CD14-positive monocyte (primary cell): ENCODE results near the gene STARD10. TPM values are rescaled to one million over a fixed set of nuclear protein-coding genes. Genes with fewer than 3 reads are reported as not detected.

Source experiments
- DNase-seq, 3 donors: peaks; one replicate each; pipeline ENCODE4 v3.0.0-alpha.2; 2011 to 2022
- H2AFZ ChIP-seq: 2 replicates; pipeline ENCODE4 v1.6.0; 2012; ENCODE audit warnings: mild to moderate bottlenecking, low read depth, low read length, inconsistent platforms; ENCODE audit not compliant: insufficient read depth, poor library complexity, severe bottlenecking
- H3K27ac ChIP-seq, 2 donors: 1 replicate in 1 of 2; 2 replicates in 1 of 2; pipeline ENCODE4 v1.5.1; 2012 to 2013; ENCODE audit warnings: low read length in 2 of 2, control low read depth in 1 of 2, inconsistent platforms in 1 of 2, low read depth in 1 of 2, mild to moderate bottlenecking in 1 of 2
- H3K27me3 ChIP-seq, 2 donors: one replicate each; pipeline versions ENCODE4 v1.6.0 to v1.6.1; 2011 to 2013; ENCODE audit warnings: low read length in 2 of 2; ENCODE audit not compliant: control insufficient read depth in 2 of 2, insufficient read depth in 2 of 2
- H3K36me3 ChIP-seq, 2 donors: replicated peaks in 1 of 2; 1 replicate in 1 of 2; 2 replicates in 1 of 2; pipeline versions ENCODE4 v1.5.1 to v1.6.1; 2012 to 2013; ENCODE audit warnings: low read length in 2 of 2, control low read depth in 1 of 2, inconsistent platforms in 1 of 2, mild to moderate bottlenecking in 1 of 2; ENCODE audit not compliant: insufficient read depth in 2 of 2, control insufficient read depth in 1 of 2
- H3K4me1 ChIP-seq, 2 donors: 1 replicate in 1 of 2; 2 replicates in 1 of 2; pipeline versions ENCODE4 v1.5.1 to v1.6.1; 2012 to 2013; ENCODE audit warnings: low read length in 2 of 2, control low read depth in 1 of 2, inconsistent platforms in 1 of 2, mild to moderate bottlenecking in 1 of 2, moderate library complexity in 1 of 2; ENCODE audit not compliant: insufficient read depth in 2 of 2, control insufficient read depth in 1 of 2
- H3K4me2 ChIP-seq: replicated peaks from 2 replicates; pipeline ENCODE3; 2012; ENCODE audit warnings: low read length, moderate library complexity, mild to moderate bottlenecking; ENCODE audit not compliant: poor library complexity, severe bottlenecking; ENCODE audit errors: extremely low read depth
- H3K4me3 ChIP-seq, 3 experiments: fragments of 200-600 bp in 1 of 3; sonication (generic) in 1 of 3; replicated peaks in 1 of 3; 1 replicate in 2 of 3; 2 replicates in 1 of 3; pipeline ENCODE4 v1.5.1; 2011 to 2013; ENCODE audit warnings: low read length in 3 of 3, mild to moderate bottlenecking in 3 of 3, control low read depth in 2 of 3, low read depth in 2 of 3, inconsistent platforms in 1 of 3, moderate library complexity in 1 of 3
- H3K79me2 ChIP-seq: 2 replicates; pipeline ENCODE4 v1.6.0; 2012; ENCODE audit warnings: mild to moderate bottlenecking, control low read depth, inconsistent platforms, low read length, moderate library complexity; ENCODE audit not compliant: insufficient read depth
- H3K9ac ChIP-seq: 2 replicates; pipeline ENCODE4 v1.6.0; 2017; ENCODE audit warnings: low read length, mild to moderate bottlenecking; ENCODE audit not compliant: insufficient read depth, poor library complexity, severe bottlenecking
- H3K9me3 ChIP-seq, 2 donors: replicated peaks in 1 of 2; 1 replicate in 1 of 2; 2 replicates in 1 of 2; pipeline versions ENCODE4 v1.5.1 to v1.6.1; 2012 to 2013; ENCODE audit warnings: low read length in 2 of 2, control low read depth in 1 of 2; ENCODE audit not compliant: control insufficient read depth in 1 of 2, insufficient read depth in 1 of 2
- H4K20me1 ChIP-seq: 2 replicates; pipeline ENCODE4 v1.6.0; 2012; ENCODE audit warnings: mild to moderate bottlenecking, low read length, control low read depth, moderate library complexity; ENCODE audit not compliant: insufficient read depth
- H3K27ac Mint-ChIP-seq, 7 donors: one replicate each; pipeline ENCODE4 v1.8.0; 2020; ENCODE audit warnings: mild to moderate bottlenecking in 7 of 7, mixed read lengths in 7 of 7, moderate library complexity in 6 of 7, inconsistent platforms in 2 of 7
- H3K27me3 Mint-ChIP-seq, 3 donors: one replicate each; pipeline ENCODE4 v1.8.0; 2021 to 2022; ENCODE audit warnings: low read depth in 3 of 3, mild to moderate bottlenecking in 3 of 3, mixed read lengths in 3 of 3, moderate library complexity in 3 of 3, inconsistent platforms in 1 of 3
- H3K36me3 Mint-ChIP-seq, 2 donors: one replicate each; pipeline ENCODE4 v1.8.0; 2020; ENCODE audit warnings: mixed read lengths in 2 of 2, inconsistent platforms in 1 of 2, mild to moderate bottlenecking in 1 of 2
- H3K4me1 Mint-ChIP-seq: one replicate; pipeline ENCODE4 v1.8.0; 2020; ENCODE audit warnings: mild to moderate bottlenecking, mixed read lengths
- H3K4me3 Mint-ChIP-seq, 2 donors: one replicate each; pipeline ENCODE4 v1.8.0; 2020; ENCODE audit warnings: mild to moderate bottlenecking in 2 of 2, mixed read lengths in 2 of 2, moderate library complexity in 1 of 2
- H3K9me3 Mint-ChIP-seq, 7 donors: one replicate each; pipeline ENCODE4 v1.8.0; 2020 to 2022; ENCODE audit warnings: mixed read lengths in 7 of 7, mild to moderate bottlenecking in 6 of 7, moderate library complexity in 6 of 7, inconsistent platforms in 2 of 7
- WGBS: methylation state at CpG from one replicate; pipeline ENCODE4 v1.1.5; 2013; ENCODE audit warnings: missing lambda C conversion rate; ENCODE audit not compliant: insufficient coverage; 5-methylcytosine and 5-hydroxymethylcytosine counted together
- intact Hi-C, 2 donors: fragments of 100-400 bp; cut with micrococcal nuclease; formaldehyde crosslinking; loops; one replicate each; pipeline versions ENCODE4 v1.15.0 to v1.15.1; 2023
- polyA plus RNA-seq, 3 donors: library from polyadenylated mRNA; depleted of rRNA in 1 of 3; unstranded in 2 of 3; stranded (reverse) in 1 of 3; fragments of 300-500 nt in 2 of 3; fragments of >200 nt in 1 of 3; fragmentation: Illumina TruSeq in 2 of 3; gene quantifications; 1 replicate in 2 of 3; 2 replicates in 1 of 3; pipeline ENCODE4 v1.2.3, GENCODE V29; 2012 to 2021
- TF ChIP-seq, protein P1 (sequence below): fragments of 200-600 bp; IDR thresholded peaks from one replicate; pipeline ENCODE4 v1.8.0; 2022; ENCODE audit warnings: antibody characterized with exemption, mild to moderate bottlenecking

STARD10 gene
- polyA plus RNA-seq, 3 donors: 13.6 to 18.7 (median 15.4) TPM

DNA sequence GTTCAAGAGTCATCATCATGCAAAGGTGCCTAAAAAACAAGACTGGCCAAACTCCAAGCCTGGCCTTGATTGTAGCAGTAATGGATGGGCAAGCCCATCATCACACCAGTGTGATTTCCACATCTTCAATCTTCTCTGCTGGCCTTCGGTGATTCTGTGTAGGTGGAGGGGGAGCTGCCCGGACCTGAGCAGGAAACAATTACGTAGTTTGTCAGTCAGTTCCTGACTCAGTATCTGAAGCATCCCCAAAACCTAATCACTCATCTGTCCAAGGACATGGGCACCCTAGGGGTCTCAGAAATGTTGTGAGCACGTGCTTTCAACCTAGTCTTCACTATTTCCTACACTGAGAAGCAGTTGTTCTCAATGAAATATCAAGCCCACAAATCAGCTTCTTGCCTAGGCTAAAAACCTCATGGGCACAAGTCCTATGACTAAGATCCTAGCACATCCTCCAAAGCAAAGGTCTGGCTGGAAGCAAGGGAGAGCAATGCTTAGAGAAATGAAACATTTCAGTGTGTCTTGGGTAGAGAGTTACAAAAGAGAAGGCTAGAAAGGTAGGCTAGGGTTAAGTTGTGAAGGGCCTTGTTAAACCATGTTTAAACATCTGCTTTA, 45.0 kb upstream of the STARD10 start:
- H3K4me1 ChIP-seq: peaks cover 19 to 21% of the 10 kb centered on the region in 2 donors
- H3K27ac ChIP-seq: peak overlapping the region in 1 of 2 donors; percentile 30
- H2AFZ ChIP-seq: no peak overlapping the region
- H3K4me3 Mint-ChIP-seq: no peak overlapping the region
- H3K9ac ChIP-seq: no peak overlapping the region
- H3K79me2 ChIP-seq: no peaks in the 10 kb centered on the region
- TF ChIP-seq, protein P1, sequence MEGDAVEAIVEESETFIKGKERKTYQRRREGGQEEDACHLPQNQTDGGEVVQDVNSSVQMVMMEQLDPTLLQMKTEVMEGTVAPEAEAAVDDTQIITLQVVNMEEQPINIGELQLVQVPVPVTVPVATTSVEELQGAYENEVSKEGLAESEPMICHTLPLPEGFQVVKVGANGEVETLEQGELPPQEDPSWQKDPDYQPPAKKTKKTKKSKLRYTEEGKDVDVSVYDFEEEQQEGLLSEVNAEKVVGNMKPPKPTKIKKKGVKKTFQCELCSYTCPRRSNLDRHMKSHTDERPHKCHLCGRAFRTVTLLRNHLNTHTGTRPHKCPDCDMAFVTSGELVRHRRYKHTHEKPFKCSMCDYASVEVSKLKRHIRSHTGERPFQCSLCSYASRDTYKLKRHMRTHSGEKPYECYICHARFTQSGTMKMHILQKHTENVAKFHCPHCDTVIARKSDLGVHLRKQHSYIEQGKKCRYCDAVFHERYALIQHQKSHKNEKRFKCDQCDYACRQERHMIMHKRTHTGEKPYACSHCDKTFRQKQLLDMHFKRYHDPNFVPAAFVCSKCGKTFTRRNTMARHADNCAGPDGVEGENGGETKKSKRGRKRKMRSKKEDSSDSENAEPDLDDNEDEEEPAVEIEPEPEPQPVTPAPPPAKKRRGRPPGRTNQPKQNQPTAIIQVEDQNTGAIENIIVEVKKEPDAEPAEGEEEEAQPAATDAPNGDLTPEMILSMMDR: no peak
- H3K9me3 ChIP-seq: no peaks in the 10 kb centered on the region
- H3K4me3 ChIP-seq: no peak overlapping the region
- no peaks in the 10 kb centered on the region for H3K9me3 Mint-ChIP-seq
- DNase-seq: no peak
- intact Hi-C loops: loop anchor here in 1 of 2 donors (10.0 kb wide), 1 partner anchor 406 kb away; no protein-coding TSS in a partner anchor
- H3K36me3 ChIP-seq: peaks cover 58 to 78% of the 10 kb centered on the region in 2 donors
- H3K4me2 ChIP-seq: no peak overlapping the region
- peaks cover 13% of the 10 kb centered on the region for H4K20me1 ChIP-seq
- no peaks in the 10 kb centered on the region for H3K27me3 ChIP-seq
- 100% methylated on average over 1 of the region's 4 CpGs for WGBS
- peaks cover 0 to 4% (median 1%) of the 10 kb centered on the region in 3 donors for H3K27me3 Mint-ChIP-seq
- peaks cover 73 to 76% of the 10 kb centered on the region in 2 donors for H3K36me3 Mint-ChIP-seq
- H3K27ac Mint-ChIP-seq: peak overlapping the region in 3 of 7 donors; percentile 26 to 41 (median 35)
- peaks cover 23% of the 10 kb centered on the region for H3K4me1 Mint-ChIP-seq

DNA sequence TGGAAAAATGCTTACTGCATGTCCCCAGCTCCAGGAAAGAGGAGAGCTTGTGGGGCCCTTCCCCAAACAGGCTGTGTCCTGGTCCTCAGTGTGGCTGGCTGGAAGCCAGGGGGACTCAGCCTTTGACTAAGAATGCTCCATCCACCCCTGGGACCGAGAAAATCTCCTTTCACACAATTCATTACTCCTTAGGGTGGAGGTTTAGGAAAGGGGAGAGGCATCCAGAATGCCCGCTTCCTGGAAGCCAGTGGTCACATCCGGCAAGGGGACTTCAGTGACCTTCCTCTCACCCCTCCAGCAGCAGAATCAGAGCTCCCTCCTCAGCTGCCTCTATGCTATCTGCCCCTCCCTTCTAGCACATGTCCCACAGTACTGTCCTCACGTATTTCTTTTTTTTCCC, 42.3 kb upstream of the STARD10 start:
- Mint-ChIP-seq H3K27ac (peak overlapping the region; percentile 73 to 99 (median 93)), H3K4me3 (no peak overlapping the region), H3K27me3 (peaks cover 0 to 2% (median 1%) of the 10 kb centered on the region in 3 donors), H3K4me1 (peaks cover 34% of the 10 kb centered on the region), H3K9me3 (no peaks in the 10 kb centered on the region), H3K36me3 (peaks cover 60 to 71% of the 10 kb centered on the region in 2 donors)
- peak overlapping the region; percentile 82 for H3K27ac ChIP-seq
- no peak for DNase-seq
- intact Hi-C loops: loop anchor here in 1 of 2 donors (10.0 kb wide), 1 partner anchor 409 kb away; no protein-coding TSS in a partner anchor
- no peak overlapping the region for H3K4me3 ChIP-seq
- no peak overlapping the region for H3K9ac ChIP-seq
- peaks cover 31% of the 10 kb centered on the region for H4K20me1 ChIP-seq
- H3K27me3 ChIP-seq: no peaks in the 10 kb centered on the region
- peaks cover 45 to 72% of the 10 kb centered on the region in 2 donors for H3K36me3 ChIP-seq
- H3K79me2 ChIP-seq: no peaks in the 10 kb centered on the region
- H3K4me2 ChIP-seq: no peak overlapping the region
- H3K9me3 ChIP-seq: no peaks in the 10 kb centered on the region
- peaks cover 21 to 22% of the 10 kb centered on the region in 2 donors for H3K4me1 ChIP-seq
- 100% methylated on average over 1 of the region's 4 CpGs for WGBS
- TF ChIP-seq, protein P1: no peak
- no peak overlapping the region for H2AFZ ChIP-seq
